Activated CD4-positive, alpha-beta memory T cell treated with anti-CD3 and anti-CD28 coated beads for 36 hours (primary cell): ENCODE measurements around the gene GLDC. TPM values are rescaled to one million over a fixed set of nuclear protein-coding genes. Genes with fewer than 3 reads are reported as not detected.
A peak's percentile ranks its signal among the peaks of the same experiment; 100 is the strongest.

Experiments used
- CTCF ChIA-PET: fragments of 350-600 bp; sonication (Branson Sonifier 250); formaldehyde crosslinking; loops from one replicate; lab custom pipeline; 2021; ENCODE audit warnings: antibody characterized with exemption, inconsistent platforms; lab: Charles Lee
- POLR2A ChIA-PET: fragments of 350-600 bp; sonication (Branson Sonifier 250); formaldehyde crosslinking; loops from one replicate; lab custom pipeline; 2021; ENCODE audit warnings: antibody characterized with exemption; lab: Charles Lee
- DNase-seq: peaks from one replicate; pipeline ENCODE4 v3.0.0-alpha.2; 2020
- H3K27ac Mint-ChIP-seq: one replicate; pipeline ENCODE4 v1.8.0; 2021; ENCODE audit warnings: mixed read lengths
- H3K27me3 Mint-ChIP-seq: one replicate; pipeline ENCODE4 v1.8.0; 2021; ENCODE audit warnings: mixed read lengths
- H3K36me3 Mint-ChIP-seq: one replicate; pipeline ENCODE4 v1.8.0; 2021; ENCODE audit warnings: mixed read lengths
- H3K4me1 Mint-ChIP-seq: one replicate; pipeline ENCODE4 v1.8.0; 2021; ENCODE audit warnings: low read depth, mixed read lengths
- H3K4me3 Mint-ChIP-seq: one replicate; pipeline ENCODE4 v1.8.0; 2021; ENCODE audit warnings: mild to moderate bottlenecking, mixed read lengths
- H3K9me3 Mint-ChIP-seq: one replicate; pipeline ENCODE4 v1.8.0; 2021; ENCODE audit warnings: mixed read lengths
- intact Hi-C: fragments of 100-400 bp; cut with micrococcal nuclease; formaldehyde crosslinking; loops from one replicate; pipeline ENCODE4 v1.15.1; 2023
- total RNA-seq, 2 experiments: library from RNA; stranded (reverse); gene quantifications; one replicate each; pipeline ENCODE4 v1.2.3, GENCODE V29; 2021

GLDC gene
- total RNA-seq, 2 experiments from 2014 or later: 7.1 to 9.9 TPM

DNA sequence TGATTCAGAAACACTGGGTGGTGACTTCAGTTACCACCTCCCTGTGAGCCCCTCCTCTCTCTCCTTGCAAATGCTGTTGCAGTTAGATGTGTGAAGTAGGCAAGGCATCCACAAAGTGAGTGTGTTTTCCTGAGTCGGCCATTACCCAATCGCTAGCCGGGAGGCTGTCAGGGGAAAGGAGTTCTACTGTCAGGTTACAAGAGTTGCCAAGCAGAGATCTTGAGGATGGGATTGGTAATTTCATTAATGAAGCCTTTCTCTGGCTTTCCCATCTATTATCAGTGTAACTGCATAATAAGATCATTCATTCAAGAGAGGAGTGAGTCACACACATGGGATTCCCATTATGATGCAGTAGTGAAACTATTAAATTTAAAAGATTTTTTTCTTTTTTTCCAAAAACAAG lies 106.9 kb downstream of the GLDC start:
- peaks cover 4% of the 10 kb centered on the region for H3K4me1 Mint-ChIP-seq
- H3K27ac Mint-ChIP-seq: no peak overlapping the region
- ChIA-PET POLR2A (no interaction called here), CTCF (no interaction called here)
- no peaks in the 10 kb centered on the region for H3K9me3 Mint-ChIP-seq
- peaks cover 4% of the 10 kb centered on the region for H3K27me3 Mint-ChIP-seq
- no peak overlapping the region for H3K4me3 Mint-ChIP-seq
- no peak for DNase-seq
- no peaks in the 10 kb centered on the region for H3K36me3 Mint-ChIP-seq
- intact Hi-C loops: no loop called here

DNA sequence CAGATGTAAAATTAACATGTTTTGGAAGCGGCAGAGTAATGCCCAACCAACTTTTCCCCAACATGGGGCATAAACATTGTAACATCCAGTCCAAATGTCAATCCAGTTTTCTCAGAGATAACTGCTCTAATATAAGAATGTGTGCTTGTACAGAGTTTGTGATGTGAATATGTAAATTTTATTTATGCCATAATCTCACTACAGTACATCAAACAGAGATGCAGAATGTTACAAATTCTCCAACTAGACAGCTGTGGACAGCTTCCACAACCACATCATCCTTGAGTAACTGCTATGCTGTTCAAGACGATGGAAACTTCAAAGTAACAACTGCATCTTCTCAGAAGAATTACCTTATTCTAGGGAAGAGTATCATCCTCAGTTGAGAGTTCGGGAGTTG lies 109.9 kb downstream of the GLDC start:
- H3K27ac Mint-ChIP-seq: no peak overlapping the region
- peaks cover 4% of the 10 kb centered on the region for H3K4me1 Mint-ChIP-seq
- DNase-seq: no peak
- H3K36me3 Mint-ChIP-seq: no peaks in the 10 kb centered on the region
- intact Hi-C loops: no loop called here
- no peak overlapping the region for H3K4me3 Mint-ChIP-seq
- peaks cover 4% of the 10 kb centered on the region for H3K27me3 Mint-ChIP-seq
- ChIA-PET POLR2A (no interaction called here), CTCF (interaction anchor here (0.6 kb wide), 1 partner anchor 18 kb away, joined by 4 read pairs; no protein-coding TSS in a partner anchor)
- H3K9me3 Mint-ChIP-seq: no peaks in the 10 kb centered on the region

DNA sequence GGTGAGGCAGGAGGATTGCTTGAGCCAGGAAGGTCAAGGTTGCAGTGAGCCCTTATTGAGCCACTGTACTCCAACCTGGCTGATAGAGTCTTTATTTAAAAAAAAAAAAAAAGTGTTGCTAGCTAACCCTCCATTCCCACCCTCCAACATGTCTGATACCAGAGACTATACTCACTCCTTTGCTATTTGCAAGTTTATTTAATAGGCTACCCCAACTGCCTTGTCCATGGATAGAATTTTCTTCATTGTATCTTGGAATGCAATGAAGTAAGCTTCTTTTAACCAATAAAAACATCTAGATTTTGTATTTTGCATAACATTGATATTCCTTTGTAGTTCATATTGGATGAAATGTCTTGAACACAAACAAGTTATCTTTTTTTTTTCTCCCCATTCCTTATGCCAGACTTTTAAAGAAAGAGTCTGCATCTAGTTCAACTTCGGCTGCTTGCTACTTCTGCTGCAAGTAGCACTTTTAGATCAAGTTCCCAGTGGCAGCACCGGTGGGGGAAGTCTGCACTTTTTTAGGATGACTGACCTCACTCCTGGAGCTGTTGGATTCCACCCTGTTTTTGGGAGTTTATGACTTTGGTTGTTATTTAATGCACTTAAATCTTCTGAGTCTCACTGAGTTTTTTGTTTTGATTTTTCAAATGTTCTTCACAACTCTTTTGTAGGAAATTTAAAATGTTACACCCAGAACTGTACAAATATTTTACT lies 120.0 kb downstream of the GLDC start:
- ChIA-PET POLR2A (no interaction called here), CTCF (interaction anchor here (0.6 to 1.3 kb wide), 2 partner anchors 17 to 553 kb away, joined by 4 read pairs; no protein-coding TSS in a partner anchor)
- no peak for DNase-seq
- Mint-ChIP-seq H3K27me3 (no peaks in the 10 kb centered on the region), H3K36me3 (peaks cover 24% of the 10 kb centered on the region), H3K4me1 (no peaks in the 10 kb centered on the region), H3K4me3 (no peak overlapping the region), H3K27ac (no peak overlapping the region), H3K9me3 (peaks cover 16% of the 10 kb centered on the region)
- intact Hi-C loops: no loop called here

DNA sequence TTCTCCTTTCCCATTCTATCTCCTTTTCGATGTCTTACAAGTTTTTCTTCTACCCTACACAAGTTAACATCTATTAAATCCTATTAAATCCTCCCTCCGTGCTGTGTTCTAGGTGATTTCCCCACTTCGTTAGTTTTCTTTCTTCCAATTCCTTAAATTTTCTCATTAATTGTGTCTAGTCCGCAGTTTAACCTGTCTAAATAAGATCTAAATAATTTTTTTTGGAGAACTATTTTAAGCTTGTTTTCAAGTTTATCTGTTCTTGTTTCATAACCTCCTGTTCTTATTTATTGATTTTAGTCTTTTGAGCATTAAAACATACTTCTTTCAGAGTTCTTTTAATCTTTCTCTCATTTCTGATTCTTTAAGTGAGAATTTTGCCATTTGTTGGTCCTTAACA lies 123.3 kb downstream of the GLDC start:
- intact Hi-C loops: no loop called here
- H3K27me3 Mint-ChIP-seq: no peaks in the 10 kb centered on the region
- ChIA-PET POLR2A (no interaction called here), CTCF (no interaction called here)
- no peaks in the 10 kb centered on the region for H3K4me1 Mint-ChIP-seq
- DNase-seq: no peak
- peaks cover 19% of the 10 kb centered on the region for H3K9me3 Mint-ChIP-seq
- peaks cover 38% of the 10 kb centered on the region for H3K36me3 Mint-ChIP-seq
- H3K4me3 Mint-ChIP-seq: no peak overlapping the region
- H3K27ac Mint-ChIP-seq: no peak overlapping the region

DNA sequence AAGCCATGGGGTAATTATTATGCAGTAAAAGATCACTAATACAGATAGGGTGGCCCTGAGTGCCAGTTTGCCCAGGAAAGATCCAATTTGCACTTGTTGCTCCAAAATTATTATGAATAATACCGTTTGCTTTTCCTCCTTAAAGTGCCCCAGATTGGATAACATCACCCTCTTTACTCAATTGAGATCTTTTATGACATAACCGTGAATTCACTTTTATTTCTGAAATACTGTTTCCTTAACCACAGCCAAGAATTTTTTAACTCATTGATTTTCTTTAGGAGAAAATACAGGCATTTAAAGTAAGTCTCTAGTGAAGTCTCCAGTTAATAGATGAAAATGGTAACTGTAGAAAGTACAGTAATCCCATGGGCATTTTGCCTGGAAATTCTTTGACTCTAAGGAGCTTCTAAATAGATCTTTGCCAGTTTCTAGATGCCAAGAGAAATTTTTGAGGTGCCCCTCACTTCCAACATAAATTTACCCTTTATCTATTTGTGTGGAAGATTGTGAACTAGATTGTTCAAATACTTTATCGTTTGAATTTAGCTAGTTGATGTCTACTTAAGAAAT lies 133.4 kb downstream of the GLDC start:
- Mint-ChIP-seq H3K4me1 (no peaks in the 10 kb centered on the region), H3K27me3 (no peaks in the 10 kb centered on the region), H3K36me3 (peaks cover 21% of the 10 kb centered on the region), H3K4me3 (no peak overlapping the region), H3K9me3 (no peaks in the 10 kb centered on the region), H3K27ac (no peak overlapping the region)
- DNase-seq: no peak
- intact Hi-C loops: no loop called here
- POLR2A ChIA-PET: no interaction called here
- CTCF ChIA-PET: no interaction called here

DNA sequence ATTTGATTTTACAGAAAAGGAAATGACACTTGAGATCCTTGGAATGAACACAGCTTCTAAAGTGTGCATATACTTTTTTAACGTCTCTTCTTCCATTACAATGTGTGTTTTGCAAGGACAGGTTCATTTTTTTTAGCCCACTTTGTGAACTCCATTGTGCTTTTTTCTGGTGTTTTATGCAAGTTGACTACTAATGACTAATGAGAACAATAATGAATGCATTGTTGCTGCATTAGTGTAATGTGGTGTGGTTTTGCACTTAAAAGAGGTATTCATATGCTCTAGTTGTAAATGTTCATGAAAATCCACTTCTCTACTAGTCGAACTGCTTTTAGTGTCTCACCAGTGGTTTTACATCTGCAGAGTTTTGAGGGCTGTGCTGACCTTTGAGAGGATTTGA lies 139.0 kb downstream of the GLDC start:
- CTCF ChIA-PET: interaction anchor here (1.1 kb wide), 1 partner anchor 10 kb away, joined by 3 read pairs; no protein-coding TSS in a partner anchor
- intact Hi-C loops: no loop called here

DNA sequence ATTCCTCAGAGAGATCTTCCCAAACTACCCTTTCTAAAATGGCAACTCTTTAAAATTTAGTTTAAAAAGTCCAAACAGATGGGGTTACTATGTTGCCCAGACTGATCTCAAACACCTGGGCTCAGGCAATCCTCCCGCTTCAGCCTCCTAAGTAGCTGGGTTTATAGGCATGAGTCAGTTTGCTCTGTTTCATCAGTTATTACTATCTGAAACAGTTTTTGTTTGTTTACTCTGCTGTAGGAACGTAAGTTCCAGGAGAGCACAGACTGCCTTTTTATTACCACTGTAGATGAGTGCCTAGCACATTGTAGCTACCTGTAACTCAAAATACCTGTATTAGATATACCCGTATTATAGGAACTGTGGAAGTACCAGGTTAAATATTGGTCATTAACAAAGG lies 143.1 kb downstream of the GLDC start:
- Mint-ChIP-seq H3K27ac (peak overlapping the region; percentile 19), H3K36me3 (peaks cover 40% of the 10 kb centered on the region), H3K27me3 (no peaks in the 10 kb centered on the region), H3K9me3 (no peaks in the 10 kb centered on the region), H3K4me3 (no peak overlapping the region), H3K4me1 (peaks cover 12% of the 10 kb centered on the region)
- intact Hi-C loops: no loop called here
- ChIA-PET CTCF (no interaction called here), POLR2A (no interaction called here)
- DNase-seq: no peak

More for the DNA sequence above, 139.0 kb downstream of the GLDC start:
- Mint-ChIP-seq H3K9me3 (no peaks in the 10 kb centered on the region), H3K27ac (no peak overlapping the region), H3K4me1 (no peaks in the 10 kb centered on the region), H3K36me3 (peaks cover 40% of the 10 kb centered on the region), H3K4me3 (no peak overlapping the region), H3K27me3 (no peaks in the 10 kb centered on the region)
- POLR2A ChIA-PET: no interaction called here
- DNase-seq: no peak

DNA sequence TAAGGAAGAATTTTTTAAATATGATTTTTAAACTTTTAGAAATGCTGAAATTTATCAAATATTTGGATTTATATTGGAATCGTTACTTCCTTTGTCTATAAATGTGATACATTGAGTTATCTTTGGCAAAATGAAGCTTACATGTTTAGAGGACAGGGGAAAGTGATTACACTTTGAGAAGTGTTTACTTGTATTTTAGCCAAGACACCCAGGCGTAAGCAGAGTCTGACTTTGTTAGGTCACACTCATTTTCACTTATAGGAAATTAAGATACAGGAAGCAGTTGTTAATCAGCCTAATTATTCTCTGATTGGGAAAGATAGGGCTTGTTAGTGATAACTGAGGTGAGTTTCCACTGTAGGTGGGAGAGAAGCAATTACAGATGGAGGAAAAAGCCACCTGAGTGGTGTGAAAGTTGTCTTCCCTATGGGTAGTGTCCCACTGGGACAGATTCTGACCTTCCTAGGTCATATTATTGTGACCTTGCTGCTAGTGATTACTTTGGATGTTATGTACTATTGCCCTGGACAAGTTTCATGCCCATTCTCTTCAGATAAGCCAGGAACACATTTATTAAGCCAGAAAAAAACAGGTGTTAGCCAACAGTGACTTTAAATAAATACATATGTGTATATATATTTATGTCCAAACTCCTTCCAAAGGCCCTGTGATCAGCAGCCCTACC lies 143.9 kb downstream of the GLDC start:
- CTCF ChIA-PET: no interaction called here
- H3K27me3 Mint-ChIP-seq: no peaks in the 10 kb centered on the region

DNA sequence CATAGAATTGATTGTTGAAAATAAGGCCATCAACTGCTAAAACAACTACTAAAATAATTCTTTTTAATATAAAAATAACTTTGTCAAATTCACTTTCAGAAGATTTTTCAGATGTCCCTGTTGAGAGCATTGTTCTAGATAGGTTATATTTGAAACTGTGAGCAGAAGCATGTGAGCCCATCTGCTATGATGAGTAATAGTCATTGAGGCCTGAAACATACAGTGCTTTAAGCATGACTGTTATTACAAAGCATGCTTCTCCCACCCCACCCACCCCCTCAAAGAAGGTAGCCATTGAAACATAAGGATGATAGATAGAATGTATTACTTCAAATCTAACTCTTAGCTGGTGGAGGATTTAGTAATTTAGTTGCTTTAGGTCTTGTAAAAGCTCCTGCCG lies 146.5 kb downstream of the GLDC start:
- CTCF ChIA-PET: interaction anchor here (0.6 kb wide), 1 partner anchor 29 kb away, joined by 3 read pairs; no protein-coding TSS in a partner anchor
- Mint-ChIP-seq H3K36me3 (peaks cover 28% of the 10 kb centered on the region), H3K9me3 (no peaks in the 10 kb centered on the region), H3K4me3 (no peak overlapping the region), H3K4me1 (peaks cover 12% of the 10 kb centered on the region), H3K27me3 (no peaks in the 10 kb centered on the region), H3K27ac (peak overlapping the region; percentile 36)
- DNase-seq: no peak
- intact Hi-C loops: loop anchor here (10.0 kb wide), 1 partner anchor 144 kb away; no protein-coding TSS in a partner anchor
- POLR2A ChIA-PET: no interaction called here

More for the DNA sequence above, 143.9 kb downstream of the GLDC start:
- intact Hi-C loops: no loop called here
- Mint-ChIP-seq H3K9me3 (no peaks in the 10 kb centered on the region), H3K27ac (no peak overlapping the region), H3K36me3 (peaks cover 41% of the 10 kb centered on the region), H3K4me1 (peaks cover 12% of the 10 kb centered on the region), H3K4me3 (no peak overlapping the region)
- POLR2A ChIA-PET: no interaction called here
- no peak for DNase-seq

DNA sequence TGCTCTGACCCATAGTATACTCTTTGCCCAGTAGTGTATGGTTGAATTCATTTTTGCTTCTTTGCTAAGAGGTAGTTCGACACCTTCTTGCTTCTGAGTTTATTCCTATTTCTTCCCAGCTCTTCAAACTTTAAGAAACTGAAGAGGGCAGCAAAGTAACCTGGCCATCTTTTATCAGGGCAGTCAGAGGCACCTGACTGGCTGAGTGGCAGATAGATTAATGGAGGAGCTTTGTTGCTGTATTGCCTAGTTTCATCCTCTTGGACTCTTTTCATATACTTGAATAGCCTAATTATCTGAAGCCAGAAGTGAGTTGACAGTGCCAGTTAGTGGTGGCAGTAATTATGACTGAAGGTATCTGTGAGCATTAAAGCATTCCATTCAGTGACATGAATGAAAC lies 150.1 kb downstream of the GLDC start:
- H3K4me3 Mint-ChIP-seq: no peak overlapping the region
- intact Hi-C loops: loop anchor here (10.0 kb wide), 1 partner anchor 141 kb away; no protein-coding TSS in a partner anchor
- no peaks in the 10 kb centered on the region for H3K9me3 Mint-ChIP-seq
- CTCF ChIA-PET: interaction anchor here (1.7 kb wide), 1 partner anchor 11 kb away, joined by 3 read pairs; no protein-coding TSS in a partner anchor
- H3K4me1 Mint-ChIP-seq: peaks cover 15% of the 10 kb centered on the region
- no peak for DNase-seq
- POLR2A ChIA-PET: no interaction called here
- H3K27ac Mint-ChIP-seq: no peak overlapping the region
- no peaks in the 10 kb centered on the region for H3K27me3 Mint-ChIP-seq
- peaks cover 27% of the 10 kb centered on the region for H3K36me3 Mint-ChIP-seq

DNA sequence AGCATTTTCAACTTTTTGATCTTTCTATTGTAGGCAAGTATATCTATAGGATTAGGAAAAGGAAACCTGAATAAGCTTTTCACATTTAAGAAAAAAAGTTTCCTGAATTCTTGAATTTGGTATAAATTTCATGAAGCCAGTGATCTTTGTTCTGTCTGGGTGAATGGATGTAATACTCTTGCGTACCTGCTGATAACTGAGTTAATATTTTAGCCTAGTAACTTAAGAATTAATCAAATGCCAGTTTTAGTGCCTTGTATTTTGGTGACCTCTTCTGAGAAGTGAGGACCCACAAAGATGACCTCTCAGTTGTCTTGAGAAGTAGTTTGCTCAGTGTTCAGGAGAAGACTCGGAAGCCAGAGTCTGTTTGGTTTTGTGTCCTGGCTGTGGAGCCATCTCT lies 154.7 kb downstream of the GLDC start:
- H3K27me3 Mint-ChIP-seq: no peaks in the 10 kb centered on the region
- H3K36me3 Mint-ChIP-seq: peaks cover 24% of the 10 kb centered on the region
- no peak for DNase-seq
- ChIA-PET CTCF (interaction anchor here (1.7 kb wide), 1 partner anchor 77 kb away, joined by 4 read pairs; no protein-coding TSS in a partner anchor), POLR2A (no interaction called here)
- no peaks in the 10 kb centered on the region for H3K9me3 Mint-ChIP-seq
- peaks cover 3% of the 10 kb centered on the region for H3K4me1 Mint-ChIP-seq
- H3K27ac Mint-ChIP-seq: no peak overlapping the region
- H3K4me3 Mint-ChIP-seq: no peak overlapping the region
- intact Hi-C loops: loop anchor here (10.0 kb wide), 1 partner anchor 136 kb away; no protein-coding TSS in a partner anchor

DNA sequence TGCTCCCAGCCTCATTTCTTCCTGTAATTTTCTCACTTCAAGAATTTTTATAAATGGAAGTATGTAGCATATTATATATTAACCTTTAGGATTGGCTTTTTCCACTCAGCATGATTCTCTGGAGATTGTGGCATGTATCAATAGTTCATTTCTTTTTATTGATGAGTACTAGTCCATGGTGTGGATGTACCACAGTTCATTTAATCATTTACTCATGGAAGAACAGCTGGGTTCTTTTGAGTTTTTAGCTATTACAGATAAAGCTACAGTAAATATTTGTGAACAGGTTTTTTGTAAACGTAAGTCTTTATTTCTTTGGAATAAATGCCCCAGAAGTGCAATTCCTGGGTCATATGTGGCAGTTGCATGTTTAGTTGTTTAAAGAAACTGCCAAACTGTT lies 156.4 kb downstream of the GLDC start:
- DNase-seq: no peak
- Mint-ChIP-seq H3K27me3 (no peaks in the 10 kb centered on the region), H3K4me1 (peaks cover 3% of the 10 kb centered on the region), H3K27ac (no peak overlapping the region), H3K9me3 (no peaks in the 10 kb centered on the region), H3K36me3 (peaks cover 26% of the 10 kb centered on the region), H3K4me3 (no peak overlapping the region)
- intact Hi-C loops: no loop called here
- ChIA-PET POLR2A (no interaction called here), CTCF (interaction anchor here (0.6 to 3.0 kb wide), 3 partner anchors 79 to 133 kb away, joined by 3 to 12 read pairs (median 4); no protein-coding TSS in a partner anchor)
